Activated CD8-positive, alpha-beta memory T cell treated with anti-CD3 and anti-CD28 coated beads for 36 hours (primary cell): ENCODE measurements around the gene TPK1. TPM values are rescaled to one million over a fixed set of nuclear protein-coding genes. Genes with fewer than 3 reads are reported as not detected.

Source experiments
- CTCF ChIA-PET: fragments of 350-600 bp; sonication (Branson Sonifier 250); formaldehyde crosslinking; loops from one replicate; lab custom pipeline; 2021; ENCODE audit warnings: antibody characterized with exemption; lab: Charles Lee
- POLR2A ChIA-PET: fragments of 350-600 bp; sonication (Branson Sonifier 250); formaldehyde crosslinking; loops from one replicate; lab custom pipeline; 2021; ENCODE audit warnings: antibody characterized with exemption; lab: Charles Lee
- total RNA-seq, 2 experiments: library from RNA; stranded (reverse); gene quantifications; one replicate each; pipeline ENCODE4 v1.2.3, GENCODE V29; 2021

Gene TPK1
- total RNA-seq, 2 experiments from 2014 or later = 16.2 to 20.4 TPM

DNA sequence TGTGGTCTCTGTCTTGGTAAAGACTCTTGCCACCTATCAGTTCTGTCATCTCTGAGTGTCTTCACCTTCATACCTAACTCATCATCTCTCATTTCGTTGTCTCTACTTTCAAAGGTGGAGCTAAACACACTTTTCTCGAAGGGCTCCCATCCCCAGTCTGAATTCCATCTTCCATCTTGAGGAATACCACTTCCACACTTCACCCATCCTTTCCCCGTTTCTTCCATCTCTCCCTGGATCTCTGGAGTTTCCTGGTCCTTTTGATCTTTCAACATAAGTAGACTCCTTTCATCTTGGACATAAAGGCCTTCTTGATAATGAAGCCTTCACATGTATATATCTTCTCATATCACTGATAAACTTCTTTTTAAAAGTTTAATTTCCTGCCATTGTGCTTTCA is 311.6 kb downstream of the TPK1 start:
- POLR2A ChIA-PET = no interaction called here
- CTCF ChIA-PET = no interaction called here

DNA sequence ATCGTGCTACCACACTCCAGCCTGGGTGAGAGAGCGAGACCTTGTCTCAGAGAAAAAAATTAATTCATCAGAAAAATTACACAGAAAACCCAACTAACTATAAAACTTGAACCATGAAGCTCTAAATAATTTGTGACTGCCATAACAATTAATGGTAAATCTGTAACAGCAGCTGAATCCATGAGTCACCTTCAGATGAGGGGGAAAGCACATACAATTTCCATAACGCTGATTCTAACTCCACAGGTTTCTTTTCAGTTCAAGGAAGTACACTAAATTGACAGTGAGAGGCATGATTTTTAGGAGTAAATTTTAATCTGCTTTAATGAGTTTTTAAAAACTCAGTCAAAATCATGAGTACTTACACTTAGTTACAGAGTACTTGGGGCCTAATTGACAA is 312.2 kb downstream of the TPK1 start:
- ChIA-PET POLR2A (no interaction called here), CTCF (no interaction called here)

GRCh38 chr7:144519925-144520324 is 315.9 kb downstream of the TPK1 start:
- POLR2A ChIA-PET = no interaction called here

DNA sequence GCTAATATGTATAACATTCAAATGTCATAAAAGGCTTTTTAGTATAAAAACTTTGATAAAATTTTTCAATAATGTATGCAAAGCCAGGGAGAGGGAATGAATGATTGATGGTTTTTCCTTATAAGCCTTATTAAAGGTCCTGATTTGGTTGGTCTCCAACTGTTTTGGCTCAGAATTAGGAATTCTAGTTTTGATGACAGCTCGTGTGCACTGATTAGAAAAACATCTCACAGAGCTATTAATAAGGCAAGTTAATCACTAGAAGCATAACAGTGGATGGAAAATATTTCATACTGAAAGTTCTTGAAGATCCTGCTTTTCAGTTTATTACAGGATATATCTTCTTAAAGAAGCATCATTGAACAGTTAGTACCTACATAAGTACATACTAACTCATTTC is 317.5 kb downstream of the TPK1 start:
- CTCF ChIA-PET = no interaction called here
- POLR2A ChIA-PET = no interaction called here

More at GRCh38 chr7:144519925-144520324, 315.9 kb downstream of the TPK1 start:
- CTCF ChIA-PET = no interaction called here

- CTCF ChIA-PET = no interaction called here
- POLR2A ChIA-PET = no interaction called here
These were observed 318.1 kb downstream of the TPK1 start for GRCh38 chr7:144517749-144518148.

GRCh38 chr7:144516729-144517525 is 318.9 kb downstream of the TPK1 start:
- CTCF ChIA-PET = no interaction called here
- POLR2A ChIA-PET = no interaction called here

GRCh38 chr7:144513334-144513733 is 322.5 kb downstream of the TPK1 start:
- CTCF ChIA-PET = no interaction called here
- POLR2A ChIA-PET = no interaction called here

DNA sequence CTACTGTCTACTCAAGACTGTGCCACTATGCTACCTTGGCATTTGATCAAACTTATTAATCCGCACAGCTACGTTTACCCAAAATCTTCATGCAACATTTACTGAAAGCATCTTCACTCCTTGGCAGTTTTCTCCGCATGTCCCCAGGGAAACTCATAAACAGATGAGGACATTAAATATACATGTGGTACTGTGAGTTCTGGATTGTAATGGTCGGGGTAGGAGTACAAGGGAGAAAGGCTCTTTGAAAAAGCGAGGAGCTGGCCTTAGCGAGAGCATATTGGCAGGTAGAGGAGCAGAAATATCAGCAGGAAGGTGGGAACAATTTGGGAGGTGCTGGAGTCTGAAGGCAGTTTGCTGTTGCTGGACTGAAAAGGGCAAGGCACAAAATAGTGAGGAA is 325.2 kb downstream of the TPK1 start:
- ChIA-PET POLR2A (no interaction called here), CTCF (no interaction called here)

- ChIA-PET CTCF (no interaction called here), POLR2A (no interaction called here)
These were observed 327.2 kb downstream of the TPK1 start for GRCh38 chr7:144508702-144509101.

GRCh38 chr7:144503215-144503614 is 332.6 kb downstream of the TPK1 start:
- CTCF ChIA-PET = no interaction called here
- POLR2A ChIA-PET = no interaction called here

GRCh38 chr7:144500225-144500624 is 335.6 kb downstream of the TPK1 start:
- CTCF ChIA-PET = no interaction called here
- POLR2A ChIA-PET = no interaction called here

- CTCF ChIA-PET = no interaction called here
- POLR2A ChIA-PET = no interaction called here
These were observed 338.6 kb downstream of the TPK1 start for GRCh38 chr7:144497282-144497681.

GRCh38 chr7:144494355-144494754 is 341.5 kb downstream of the TPK1 start:
- ChIA-PET CTCF (no interaction called here), POLR2A (no interaction called here)

- POLR2A ChIA-PET = no interaction called here
- CTCF ChIA-PET = no interaction called here
These were observed 346.3 kb downstream of the TPK1 start for GRCh38 chr7:144489504-144489903.

DNA sequence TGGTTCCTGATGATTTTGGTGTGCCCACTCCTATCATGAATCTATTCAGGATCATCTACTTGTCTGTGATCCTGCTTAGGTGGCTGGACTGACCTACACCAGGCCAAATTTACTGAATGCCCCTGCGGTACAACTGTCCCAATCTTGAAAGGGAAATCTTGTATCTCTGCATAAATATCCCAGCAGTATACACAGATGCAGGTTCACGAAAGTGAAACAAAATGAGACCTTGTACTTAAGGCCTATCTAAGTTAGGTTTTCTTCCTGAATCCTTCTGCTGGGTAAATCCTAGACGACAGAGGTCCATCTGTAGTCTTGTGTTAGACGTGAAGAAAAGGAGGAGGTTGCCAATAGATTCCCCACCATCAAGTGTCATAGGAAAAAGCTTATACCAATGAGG is 346.9 kb downstream of the TPK1 start:
- POLR2A ChIA-PET = no interaction called here
- CTCF ChIA-PET = no interaction called here

- ChIA-PET POLR2A (no interaction called here), CTCF (no interaction called here)
These were observed 348.0 kb downstream of the TPK1 start for GRCh38 chr7:144487901-144488300.

GRCh38 chr7:144484445-144484844 is 351.4 kb downstream of the TPK1 start:
- ChIA-PET POLR2A (no interaction called here), CTCF (no interaction called here)

DNA sequence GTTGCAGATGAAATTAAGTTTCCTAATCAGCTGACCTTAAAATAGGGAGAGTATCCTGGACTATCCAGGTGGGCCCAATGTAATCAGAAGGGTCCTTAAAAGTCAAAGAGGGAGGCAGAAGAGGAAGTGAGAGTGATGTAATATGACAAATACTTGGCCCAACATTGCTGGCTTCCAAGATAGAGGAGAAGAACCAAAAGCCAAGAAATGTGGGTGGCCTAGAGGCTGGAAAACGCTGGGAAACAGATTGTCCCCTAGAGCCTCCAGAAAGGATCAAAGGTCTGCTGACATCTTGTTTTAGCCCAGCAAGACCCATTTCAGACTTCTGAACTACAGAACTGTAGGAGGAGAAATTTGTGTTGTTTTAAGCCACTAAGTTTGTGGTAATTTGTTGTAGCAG is 352.7 kb downstream of the TPK1 start:
- ChIA-PET CTCF (no interaction called here), POLR2A (no interaction called here)

- POLR2A ChIA-PET = no interaction called here
These were observed 354.0 kb downstream of the TPK1 start for GRCh38 chr7:144481833-144482232.

GRCh38 chr7:144477348-144477747 is 358.5 kb downstream of the TPK1 start:
- CTCF ChIA-PET = no interaction called here
- POLR2A ChIA-PET = no interaction called here

More at GRCh38 chr7:144481833-144482232, 354.0 kb downstream of the TPK1 start:
- CTCF ChIA-PET = no interaction called here

- POLR2A ChIA-PET = no interaction called here
These were observed 360.8 kb downstream of the TPK1 start for GRCh38 chr7:144474800-144475615.

More at GRCh38 chr7:144474800-144475615, 360.8 kb downstream of the TPK1 start:
- CTCF ChIA-PET = no interaction called here
